HepG2 (cell line): Measurements from ENCODE around the gene NOL11. TPM values are rescaled to one million over a fixed set of nuclear protein-coding genes. Genes with fewer than 3 reads are reported as not detected.

ENCODE experiments used
- ARNT ChIP-seq: fragments of 450-650 bp; IDR thresholded peaks from 2 replicates; pipeline ENCODE4 v1.6.1; 2017
- DRAP1 ChIP-seq: IDR thresholded peaks from 2 replicates; pipeline ENCODE4 v1.6.1; 2016; ENCODE audit warnings: missing genetic modification reagents, missing compliant biosample characterization
- HNRNPH1 ChIP-seq: fragments of 200-400 bp; formaldehyde crosslinking; optimal IDR thresholded peaks from 2 replicates; pipeline ENCODE3; 2017; ENCODE audit warnings: mild to moderate bottlenecking, low read depth, low read length
- NCOR1 ChIP-seq: fragments of 200-600 bp; sonication (generic); IDR thresholded peaks from 2 replicates; pipeline ENCODE4 v1.7.0; 2017; ENCODE audit warnings: antibody characterized with exemption, low read length, borderline replicate concordance
- NR3C1 ChIP-seq: sonication (generic); formaldehyde crosslinking; IDR thresholded peaks from 2 replicates; pipeline ENCODE4 v1.4.0; 2020; ENCODE audit warnings: missing genetic modification reagents
- SATB2 ChIP-seq: sonication (generic); formaldehyde crosslinking; IDR thresholded peaks from 2 replicates; pipeline ENCODE4 v1.5.0; 2020; ENCODE audit warnings: missing genetic modification reagents
- SIN3B ChIP-seq: fragments of 150-350 bp; IDR thresholded peaks from 2 replicates; pipeline ENCODE4 v1.6.1; 2014; ENCODE audit warnings: low read length
- SMAD1 ChIP-seq: sonication (generic); formaldehyde crosslinking; IDR thresholded peaks from 2 replicates; pipeline ENCODE4 v1.4.0; 2020; ENCODE audit warnings: missing genetic modification reagents, low read depth, mild to moderate bottlenecking, borderline replicate concordance
- TBX3 ChIP-seq: fragments of 450-650 bp; IDR thresholded peaks from 2 replicates; pipeline ENCODE4 v1.6.1; 2017; ENCODE audit warnings: antibody characterized with exemption, mild to moderate bottlenecking, inconsistent platforms, borderline replicate concordance
- ZBTB2 ChIP-seq: sonication (generic); formaldehyde crosslinking; IDR thresholded peaks from 2 replicates; pipeline ENCODE4 v1.8.0; 2022; ENCODE audit warnings: low read depth, missing genetic modification reagents
- ZBTB21 ChIP-seq: sonication (generic); formaldehyde crosslinking; IDR thresholded peaks from 2 replicates; pipeline ENCODE4 v1.4.0; 2020; ENCODE audit warnings: missing genetic modification reagents
- ZNF609 ChIP-seq: sonication (generic); formaldehyde crosslinking; IDR thresholded peaks from 2 replicates; pipeline ENCODE4 v1.4.0; 2020; ENCODE audit warnings: mild to moderate bottlenecking, missing genetic modification reagents, borderline replicate concordance
- ZNF768 ChIP-seq: sonication (generic); formaldehyde crosslinking; IDR thresholded peaks from 2 replicates; pipeline ENCODE4 v1.4.0; 2020; ENCODE audit warnings: missing genetic modification reagents
- ZSCAN25 ChIP-seq: sonication (generic); formaldehyde crosslinking; IDR thresholded peaks from 2 replicates; pipeline ENCODE4 v1.8.0; 2022; ENCODE audit warnings: mild to moderate bottlenecking, missing genetic modification reagents
- polyA plus RNA-seq, 8 experiments: library from polyadenylated mRNA; depleted of rRNA in 3 of 8; stranded (reverse) in 7 of 8; unstranded in 1 of 8; fragments of >200 nt; fragmentation: Illumina TruSeq in 4 of 8; extraction: Trizol in 4 of 8; gene quantifications; 2 replicates each; pipeline versions ENCODE4 v1.2.1 to v1.2.3, GENCODE V29; 2011 to 2016; ENCODE audit warnings: low read depth in 4 of 8, missing spikeins in 1 of 8, mixed read lengths in 1 of 8; ENCODE audit not compliant: insufficient read depth in 1 of 8
- total RNA-seq, 5 experiments: library from RNA; depleted of rRNA; stranded (reverse); fragments of >200 nt; fragmentation: Illumina TruSeq; extraction: Trizol; gene quantifications; 2 replicates each; pipeline ENCODE4 v1.2.3, GENCODE V29; 2016; ENCODE audit warnings: low read depth in 1 of 5
- TF ChIP-seq, protein P1 (sequence below): fragments of 450-650 bp; IDR thresholded peaks from 2 replicates; pipeline ENCODE4 v1.6.1; 2017
- TF ChIP-seq, protein P2 (sequence below): sonication (generic); formaldehyde crosslinking; IDR thresholded peaks from 2 replicates; pipeline ENCODE4 v1.8.0; 2022; ENCODE audit warnings: missing genetic modification reagents, mild to moderate bottlenecking, inconsistent platforms, borderline replicate concordance
- TF ChIP-seq, protein P3 (sequence below): sonication (generic); formaldehyde crosslinking; IDR thresholded peaks from 2 replicates; pipeline ENCODE4 v1.4.0; 2020; ENCODE audit warnings: mild to moderate bottlenecking, missing genetic modification reagents

Gene NOL11
- total and polyA plus RNA-seq, 2 of the 13 experiments (the other 11 are each of a cell fraction or from before 2014, with no cell fraction given) = 45.8 to 124 TPM

DNA sequence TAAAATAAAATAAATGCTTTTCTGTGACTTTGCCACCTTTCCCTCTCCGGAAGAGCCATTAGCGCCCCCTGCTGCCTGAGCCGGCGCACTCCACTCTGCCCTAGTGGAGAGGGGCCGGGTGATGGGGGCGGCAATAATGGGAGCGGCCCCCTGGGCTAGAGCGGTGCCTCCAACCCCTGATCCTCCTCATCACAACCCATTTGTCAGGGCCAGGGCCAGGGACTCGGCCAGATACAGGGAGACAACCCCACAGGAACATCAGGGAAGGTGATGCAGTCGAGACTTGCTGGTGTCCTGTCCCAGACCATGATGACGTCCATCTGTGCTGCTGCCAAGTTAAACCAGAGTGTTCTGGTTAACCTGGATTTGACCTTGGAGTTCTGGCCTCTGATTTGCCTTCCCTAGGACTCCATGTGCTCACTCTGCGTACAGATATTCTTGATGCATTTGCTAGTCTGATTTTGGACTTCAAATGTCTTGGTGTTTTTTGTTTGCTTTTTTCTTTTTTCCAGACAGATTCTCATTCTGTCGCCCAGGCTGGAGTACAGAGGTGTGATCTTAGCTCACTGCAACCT is 61.4 kb downstream of the NOL11 start (continued):
- TF ChIP-seq ZSCAN25 (CRISPR knock-in tag) (no peak), HNRNPH1 (no peak), NR3C1 (no peak), NCOR1 (no peak), SIN3B (no peak), SATB2 (CRISPR knock-in tag) (no peak), TBX3 (no peak), ARNT (no peak), ZNF609 (CRISPR knock-in tag) (no peak), ZNF768 (CRISPR knock-in tag) (peak; percentile 43), DRAP1 (CRISPR knock-in tag) (no peak), ZBTB2 (CRISPR knock-in tag) (no peak), SMAD1 (CRISPR knock-in tag) (no peak), ZBTB21 (CRISPR knock-in tag) (no peak)
- TF ChIP-seq, protein P1, sequence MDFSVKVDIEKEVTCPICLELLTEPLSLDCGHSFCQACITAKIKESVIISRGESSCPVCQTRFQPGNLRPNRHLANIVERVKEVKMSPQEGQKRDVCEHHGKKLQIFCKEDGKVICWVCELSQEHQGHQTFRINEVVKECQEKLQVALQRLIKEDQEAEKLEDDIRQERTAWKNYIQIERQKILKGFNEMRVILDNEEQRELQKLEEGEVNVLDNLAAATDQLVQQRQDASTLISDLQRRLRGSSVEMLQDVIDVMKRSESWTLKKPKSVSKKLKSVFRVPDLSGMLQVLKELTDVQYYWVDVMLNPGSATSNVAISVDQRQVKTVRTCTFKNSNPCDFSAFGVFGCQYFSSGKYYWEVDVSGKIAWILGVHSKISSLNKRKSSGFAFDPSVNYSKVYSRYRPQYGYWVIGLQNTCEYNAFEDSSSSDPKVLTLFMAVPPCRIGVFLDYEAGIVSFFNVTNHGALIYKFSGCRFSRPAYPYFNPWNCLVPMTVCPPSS = no peak
- TF ChIP-seq, protein P2, sequence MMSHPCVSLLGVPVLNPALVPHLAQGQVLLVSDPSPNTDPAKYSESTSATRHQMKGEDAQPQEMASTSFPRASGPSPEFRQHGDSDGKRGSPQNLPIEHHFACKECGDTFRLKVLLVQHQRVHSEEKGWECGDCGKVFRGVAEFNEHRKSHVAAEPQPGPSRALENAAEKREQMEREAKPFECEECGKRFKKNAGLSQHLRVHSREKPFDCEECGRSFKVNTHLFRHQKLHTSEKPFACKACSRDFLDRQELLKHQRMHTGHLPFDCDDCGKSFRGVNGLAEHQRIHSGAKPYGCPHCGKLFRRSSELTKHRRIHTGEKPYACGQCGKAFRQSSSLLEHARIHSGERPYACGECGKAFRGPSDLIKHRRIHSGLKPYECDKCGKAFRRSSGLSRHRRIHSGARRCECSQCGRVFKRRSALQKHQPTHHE (CRISPR knock-in tag) = no peak
- TF ChIP-seq, protein P3, sequence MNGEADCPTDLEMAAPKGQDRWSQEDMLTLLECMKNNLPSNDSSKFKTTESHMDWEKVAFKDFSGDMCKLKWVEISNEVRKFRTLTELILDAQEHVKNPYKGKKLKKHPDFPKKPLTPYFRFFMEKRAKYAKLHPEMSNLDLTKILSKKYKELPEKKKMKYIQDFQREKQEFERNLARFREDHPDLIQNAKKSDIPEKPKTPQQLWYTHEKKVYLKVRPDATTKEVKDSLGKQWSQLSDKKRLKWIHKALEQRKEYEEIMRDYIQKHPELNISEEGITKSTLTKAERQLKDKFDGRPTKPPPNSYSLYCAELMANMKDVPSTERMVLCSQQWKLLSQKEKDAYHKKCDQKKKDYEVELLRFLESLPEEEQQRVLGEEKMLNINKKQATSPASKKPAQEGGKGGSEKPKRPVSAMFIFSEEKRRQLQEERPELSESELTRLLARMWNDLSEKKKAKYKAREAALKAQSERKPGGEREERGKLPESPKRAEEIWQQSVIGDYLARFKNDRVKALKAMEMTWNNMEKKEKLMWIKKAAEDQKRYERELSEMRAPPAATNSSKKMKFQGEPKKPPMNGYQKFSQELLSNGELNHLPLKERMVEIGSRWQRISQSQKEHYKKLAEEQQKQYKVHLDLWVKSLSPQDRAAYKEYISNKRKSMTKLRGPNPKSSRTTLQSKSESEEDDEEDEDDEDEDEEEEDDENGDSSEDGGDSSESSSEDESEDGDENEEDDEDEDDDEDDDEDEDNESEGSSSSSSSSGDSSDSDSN (CRISPR knock-in tag) = peak; percentile 35; the same call in 1 of the 2 replicates
